NCI-H524 (cell line): ENCODE measurements around the gene PRPF8.
A peak's percentile ranks its signal among the peaks of the same experiment; 100 is the strongest.
"Not testable (repeated sequence)": the region's sequence is repeated elsewhere in the genome, so short reads cannot be mapped to it uniquely, and the experiment has no call there.

ENCODE experiments used
- DNase-seq, 2 experiments: peaks; one replicate each; lab custom pipeline; 2025; lab: John Stamatoyannopoulos, UW

PRPF8 gene

GRCh38 chr17:1684378-1685189 is at the start of gene PRPF8:
PRPF8 (minus strand) TSS chr17:1684867; CDS start chr17:1684571, 296 bp downstream.
- DNase-seq = peak; percentile 91 to 97

- DNase-seq = no peak
These were observed 49.1 kb upstream of the PRPF8 start for GRCh38 chr17:1733759-1734158.

DNA sequence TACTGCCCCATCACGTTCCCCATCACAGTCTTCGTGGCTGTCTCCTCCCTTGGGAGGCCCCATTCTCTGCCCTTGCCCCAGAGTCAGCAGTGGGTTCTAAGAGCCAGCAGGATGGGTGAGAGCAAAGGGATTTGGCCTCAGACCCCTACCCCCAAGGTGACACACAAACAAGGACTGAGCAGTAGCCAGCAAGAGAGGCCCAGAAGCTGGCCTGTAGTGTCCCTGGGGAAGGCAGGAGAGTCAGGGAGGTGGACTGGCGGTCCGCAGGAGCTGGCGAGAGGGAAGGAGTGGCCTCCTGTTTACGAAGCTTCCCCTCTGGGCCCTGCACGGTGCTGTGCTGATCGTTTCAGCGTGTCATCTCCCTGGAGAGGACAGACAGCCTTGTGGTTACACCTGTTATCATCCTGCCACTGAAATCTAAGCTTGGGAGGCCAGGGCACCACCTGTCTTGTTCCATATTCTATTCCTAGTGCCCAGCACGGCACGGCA is 48.2 kb upstream of the PRPF8 start:
- DNase-seq = no peak

DNA sequence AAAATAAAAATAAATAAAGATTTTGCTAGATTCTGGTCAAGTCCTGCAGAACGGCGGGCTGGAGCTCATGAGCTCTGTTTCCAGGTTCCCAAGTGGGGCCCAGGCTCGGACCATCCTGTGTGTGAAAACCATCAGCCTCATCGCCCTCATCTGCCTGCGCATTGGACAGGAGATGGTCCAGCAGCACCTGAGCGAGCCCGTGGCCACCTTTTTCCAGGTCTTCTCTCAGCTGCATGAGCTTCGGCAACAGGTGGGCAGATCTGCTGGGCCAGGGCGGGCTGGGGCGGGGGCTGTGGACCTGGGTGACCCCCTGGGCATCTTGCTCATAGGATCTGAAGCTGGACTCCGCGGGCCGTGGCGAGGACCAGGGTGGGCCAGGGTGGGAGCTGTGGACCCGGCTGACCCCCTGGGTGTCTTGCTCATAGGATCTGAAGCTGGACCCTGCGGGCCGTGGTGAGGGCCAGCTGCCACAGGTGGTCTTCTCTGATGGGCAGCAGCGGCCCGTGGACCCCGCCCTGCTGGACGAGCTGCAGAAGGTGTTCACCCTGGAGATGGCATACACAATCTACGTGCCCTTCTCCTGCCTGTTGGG is 47.7 kb upstream of the PRPF8 start:
- DNase-seq = no peak

DNA sequence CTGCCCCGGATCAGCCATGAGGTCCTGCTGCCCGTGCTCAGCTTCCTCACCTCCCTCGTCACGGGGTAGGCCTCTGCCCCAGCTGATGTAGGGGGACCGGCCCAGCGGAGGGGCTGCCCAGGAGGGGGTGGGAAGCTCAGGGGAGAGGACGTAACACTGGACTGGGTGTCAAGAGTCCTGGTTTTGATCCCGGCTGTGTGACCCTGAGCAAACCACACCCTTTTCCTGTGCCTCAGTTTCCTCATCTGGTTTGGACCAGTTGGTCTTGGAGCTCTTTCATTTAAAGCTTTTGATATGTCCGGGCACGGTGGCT is 46.5 kb upstream of the PRPF8 start:
- DNase-seq = no peak

GRCh38 chr17:1730326-1731193 is 45.9 kb upstream of the PRPF8 start:
- no peak for DNase-seq

- DNase-seq = no peak
These were observed 45.3 kb upstream of the PRPF8 start for GRCh38 chr17:1729966-1730325.

DNA sequence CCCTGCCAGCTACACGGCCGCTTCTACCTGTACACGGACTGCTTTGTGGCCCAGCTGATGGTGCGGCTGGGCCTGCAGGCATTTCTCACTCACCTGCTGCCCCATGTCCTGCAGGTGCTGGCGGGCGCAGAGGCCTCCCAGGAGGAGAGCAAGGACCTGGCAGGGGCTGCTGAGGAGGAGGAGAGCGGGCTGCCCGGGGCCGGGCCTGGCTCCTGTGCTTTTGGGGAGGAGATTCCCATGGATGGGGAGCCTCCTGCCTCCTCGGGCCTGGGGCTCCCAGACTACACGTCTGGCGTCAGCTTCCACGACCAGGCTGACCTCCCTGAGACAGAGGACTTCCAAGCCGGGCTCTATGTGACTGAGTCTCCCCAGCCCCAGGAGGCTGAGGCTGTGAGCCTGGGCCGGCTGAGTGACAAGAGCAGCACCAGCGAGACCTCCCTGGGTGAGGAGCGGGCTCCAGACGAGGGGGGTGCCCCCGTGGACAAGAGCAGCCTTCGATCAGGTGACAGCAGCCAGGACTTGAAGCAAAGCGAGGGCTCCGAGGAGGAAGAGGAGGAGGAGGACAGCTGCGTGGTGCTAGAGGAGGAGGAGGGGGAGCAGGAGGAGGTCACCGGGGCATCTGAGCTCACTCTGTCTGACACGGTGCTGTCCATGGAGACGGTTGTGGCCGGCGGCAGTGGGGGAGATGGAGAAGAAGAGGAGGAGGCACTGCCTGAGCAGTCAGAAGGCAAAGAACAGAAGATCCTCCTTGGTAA is 43.4 kb upstream of the PRPF8 start:
- DNase-seq = no peak

- no peak for DNase-seq
These were observed 42.7 kb upstream of the PRPF8 start for GRCh38 chr17:1727258-1727789.

DNA sequence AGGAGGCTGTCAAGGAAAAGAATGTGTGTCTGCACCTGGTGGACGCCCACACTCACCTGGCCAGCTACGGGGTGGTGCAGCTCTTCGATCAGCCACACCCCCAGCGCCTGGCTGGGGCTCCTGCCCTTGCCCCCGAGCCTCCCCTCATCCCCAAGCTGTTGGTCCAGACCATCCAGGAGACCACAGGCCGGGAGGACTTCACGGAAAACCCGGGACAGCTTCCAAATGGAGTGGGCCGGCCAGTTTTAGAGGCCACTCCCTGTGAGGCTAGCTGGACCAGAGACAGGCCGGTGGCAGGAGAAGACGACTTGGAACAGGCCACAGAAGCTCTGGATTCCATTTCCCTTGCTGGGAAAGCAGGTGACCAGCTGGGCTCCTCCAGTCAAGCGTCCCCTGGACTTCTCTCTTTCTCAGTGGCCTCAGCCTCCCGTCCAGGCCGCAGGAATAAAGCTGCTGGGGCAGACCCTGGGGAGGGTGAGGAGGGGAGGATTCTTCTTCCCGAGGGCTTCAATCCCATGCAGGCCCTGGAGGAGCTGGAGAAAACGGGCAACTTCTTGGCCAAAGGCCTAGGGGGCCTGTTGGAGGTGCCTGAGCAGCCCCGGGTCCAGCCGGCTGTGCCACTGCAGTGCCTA is 42.1 kb upstream of the PRPF8 start:
- no peak for DNase-seq

DNA sequence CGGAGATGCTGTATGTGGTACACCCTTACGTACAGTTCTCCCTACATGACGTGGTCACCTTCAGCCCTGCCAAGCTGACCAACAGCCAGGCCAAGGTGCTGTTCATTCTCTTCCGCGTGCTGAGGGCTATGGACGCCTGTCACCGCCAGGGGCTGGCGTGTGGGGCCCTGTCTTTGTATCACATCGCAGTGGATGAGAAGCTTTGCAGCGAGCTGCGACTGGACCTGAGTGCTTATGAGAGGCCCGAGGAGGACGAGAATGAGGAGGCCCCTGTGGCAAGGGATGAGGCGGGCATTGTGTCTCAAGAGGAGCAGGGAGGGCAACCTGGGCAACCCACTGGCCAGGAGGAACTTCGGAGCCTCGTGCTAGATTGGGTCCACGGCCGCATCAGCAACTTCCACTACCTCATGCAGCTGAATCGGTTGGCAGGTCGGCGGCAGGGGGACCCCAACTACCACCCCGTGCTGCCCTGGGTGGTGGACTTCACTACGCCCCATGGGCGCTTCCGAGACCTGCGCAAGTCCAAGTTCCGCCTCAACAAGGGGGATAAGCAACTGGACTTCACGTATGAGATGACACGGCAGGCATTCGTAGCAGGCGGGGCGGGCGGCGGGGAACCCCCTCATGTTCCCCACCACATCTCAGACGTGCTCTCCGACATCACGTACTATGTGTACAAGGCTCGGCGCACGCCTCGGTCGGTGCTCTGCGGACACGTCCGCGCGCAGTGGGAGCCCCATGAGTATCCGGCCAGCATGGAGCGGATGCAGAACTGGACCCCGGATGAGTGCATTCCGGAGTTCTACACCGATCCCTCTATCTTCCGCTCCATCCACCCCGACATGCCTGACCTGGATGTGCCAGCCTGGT is 41.2 kb upstream of the PRPF8 start:
- DNase-seq = no peak

DNA sequence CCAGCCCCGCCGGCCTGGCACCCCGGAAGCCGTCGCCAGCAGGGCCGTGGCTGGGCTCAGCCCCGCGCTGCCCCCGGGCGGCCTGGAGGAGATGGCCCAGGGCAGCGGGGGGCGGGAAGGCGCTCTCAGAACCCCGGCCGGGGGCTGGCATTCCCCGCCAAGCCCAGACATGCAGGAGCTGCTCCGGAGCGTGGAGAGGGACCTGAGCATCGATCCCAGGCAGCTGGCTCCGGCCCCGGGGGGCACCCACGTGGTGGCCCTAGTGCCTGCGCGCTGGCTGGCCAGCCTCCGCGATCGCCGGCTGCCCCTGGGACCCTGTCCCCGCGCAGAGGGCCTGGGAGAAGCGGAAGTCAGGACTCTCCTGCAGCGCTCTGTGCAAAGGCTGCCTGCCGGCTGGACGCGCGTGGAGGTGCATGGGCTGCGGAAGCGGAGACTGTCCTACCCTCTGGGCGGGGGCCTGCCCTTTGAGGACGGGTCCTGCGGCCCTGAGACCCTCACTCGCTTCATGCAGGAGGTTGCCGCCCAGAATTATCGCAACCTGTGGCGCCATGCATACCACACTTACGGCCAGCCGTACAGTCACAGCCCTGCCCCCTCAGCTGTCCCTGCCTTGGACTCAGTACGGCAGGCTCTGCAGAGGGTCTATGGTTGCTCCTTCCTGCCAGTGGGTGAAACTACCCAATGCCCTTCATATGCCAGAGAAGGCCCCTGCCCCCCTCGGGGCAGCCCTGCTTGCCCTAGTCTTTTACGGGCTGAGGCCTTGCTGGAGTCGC is 40.4 kb upstream of the PRPF8 start:
- peak in 1 of 2 experiments; percentile 19 for DNase-seq

DNA sequence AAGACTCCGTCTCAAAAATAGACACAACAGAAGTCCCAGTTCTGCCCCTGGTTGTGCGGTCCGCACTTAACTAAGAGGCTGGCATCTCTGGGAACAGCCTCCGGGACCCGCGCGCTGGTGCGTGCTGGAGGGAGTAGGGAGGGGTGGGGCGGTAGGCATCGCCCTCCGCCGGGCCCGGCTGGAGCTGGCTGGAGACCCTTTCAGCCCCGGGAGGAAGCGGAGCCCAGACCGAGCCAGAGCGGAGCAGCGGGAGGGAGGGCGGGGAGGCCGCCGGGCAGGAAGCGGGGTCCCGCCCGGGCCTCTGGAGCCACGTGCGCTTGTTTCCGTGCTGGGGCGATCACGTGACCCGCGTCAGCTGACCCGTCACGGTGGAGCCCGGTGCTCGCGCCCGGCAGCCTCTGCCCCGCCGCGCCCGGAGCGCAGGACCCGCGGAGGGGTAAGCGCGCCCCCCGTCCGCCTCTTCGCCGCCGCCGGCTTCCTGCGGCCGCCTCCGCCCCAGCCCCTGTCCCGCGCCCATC is 39.7 kb upstream of the PRPF8 start, which contains the start of gene WDR81:
WDR81 (plus strand) TSS at position 354 of the 518 bp plus-strand sequence. CDS start 256 bp downstream, outside the sequence.
- DNase-seq = peak; percentile 19 to 69

GRCh38 chr17:1722022-1722421 is 37.4 kb upstream of the PRPF8 start:
- not testable (repeated sequence) for DNase-seq

DNA sequence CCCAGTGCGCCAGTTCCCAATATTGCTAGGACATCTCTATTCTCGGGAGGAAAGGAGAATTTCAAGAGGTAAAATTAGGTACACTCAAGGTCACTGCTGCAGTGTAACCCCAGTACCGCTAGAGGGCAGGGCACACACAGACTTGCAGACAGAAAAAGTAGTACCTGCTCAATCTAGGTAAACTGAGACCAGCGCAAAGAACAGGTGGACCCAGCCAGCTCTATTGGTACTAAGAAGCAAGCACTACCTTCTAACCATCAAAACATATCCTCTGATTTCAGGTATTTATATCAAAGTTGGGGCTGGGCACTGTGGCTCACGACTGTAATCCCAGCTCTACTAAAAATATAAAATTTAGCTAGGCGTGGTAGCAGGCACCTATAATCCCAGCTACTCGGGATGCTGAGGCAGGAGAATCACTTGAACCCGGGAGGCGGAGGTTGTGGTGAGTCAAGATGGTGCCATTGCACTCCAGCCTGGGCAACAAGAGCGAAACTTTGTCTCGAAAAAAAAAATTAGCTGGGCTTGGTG is 36.3 kb upstream of the PRPF8 start:
- DNase-seq = peak; percentile 25 to 43

DNA sequence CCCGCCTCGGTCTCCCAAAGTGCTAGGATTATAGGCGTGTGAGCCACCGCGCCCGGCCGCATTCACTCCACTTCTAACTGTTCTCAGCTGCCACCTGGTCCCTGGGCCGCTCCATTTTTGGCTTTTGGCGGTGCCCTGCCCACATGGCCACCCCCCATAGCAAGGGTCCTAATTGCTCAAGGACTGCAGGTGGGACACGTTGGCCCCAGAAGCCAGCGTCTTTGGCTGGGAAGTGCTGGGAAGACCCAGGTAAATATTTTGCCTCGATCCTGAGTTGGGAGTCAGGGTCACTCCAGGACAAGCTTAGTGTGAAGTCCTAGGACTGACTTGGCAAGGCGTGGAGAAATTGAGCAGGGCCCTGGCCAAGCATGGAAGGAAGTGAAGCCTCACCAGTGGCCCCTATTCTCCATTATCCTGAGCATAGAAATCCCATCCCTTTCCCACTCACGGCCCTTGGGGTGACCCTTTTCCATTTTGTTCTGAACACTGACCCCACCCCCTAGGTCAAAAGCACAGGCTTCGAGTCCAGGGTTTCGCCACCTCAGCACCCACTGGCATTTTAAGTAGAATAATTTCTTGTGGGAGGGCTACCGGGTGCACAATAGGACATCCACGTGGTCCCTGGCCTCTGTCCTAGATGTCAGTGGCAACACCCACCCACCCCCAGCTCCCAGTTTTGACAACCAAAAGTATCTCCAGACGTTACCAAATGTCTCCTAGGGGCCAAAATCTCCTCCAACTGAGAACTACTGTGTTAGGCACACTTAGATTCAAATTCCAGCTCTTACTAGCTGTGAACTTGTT is 33.9 kb upstream of the PRPF8 start:
- DNase-seq = no peak

GRCh38 chr17:1716912-1717695 is 32.4 kb upstream of the PRPF8 start:
- DNase-seq = peak; percentile 95 to 97
